Smooth muscle cell (in vitro differentiated cells): ENCODE results near the gene REPIN1. TPM values are rescaled to one million over a fixed set of nuclear protein-coding genes. Genes with fewer than 3 reads are reported as not detected.

Experiments used
- DNase-seq: peaks from one replicate; lab custom pipeline; 2025; ENCODE audit not compliant: unreplicated experiment; lab: John Stamatoyannopoulos, UW
- H2AFZ ChIP-seq: fragments of 200-600 bp; sonication (generic); 2 replicates; pipeline ENCODE4 v1.6.0; 2016; ENCODE audit warnings: antibody characterized with exemption, low read depth, mild to moderate bottlenecking
- H3F3A ChIP-seq: fragments of 200-600 bp; sonication (generic); 2 replicates; pipeline ENCODE4 v1.6.0; 2017; ENCODE audit warnings: antibody characterized with exemption, low read depth
- H3K27ac ChIP-seq: fragments of 200-600 bp; sonication (generic); 2 replicates; pipeline ENCODE4 v1.5.1; 2016; ENCODE audit warnings: low read depth, mild to moderate bottlenecking
- H3K27me3 ChIP-seq: fragments of 200-600 bp; sonication (generic); 2 replicates; pipeline ENCODE4 v1.6.1; 2016; ENCODE audit warnings: low read depth, mild to moderate bottlenecking
- H3K36me3 ChIP-seq: fragments of 200-600 bp; sonication (generic); 2 replicates; pipeline ENCODE4 v1.5.1; 2016; ENCODE audit warnings: low read depth
- H3K4me1 ChIP-seq: fragments of 200-600 bp; sonication (generic); 2 replicates; pipeline ENCODE4 v1.5.1; 2016; ENCODE audit warnings: low read depth
- H3K4me2 ChIP-seq: fragments of 200-600 bp; sonication (generic); 2 replicates; pipeline ENCODE4 v1.6.0; 2016; ENCODE audit warnings: mild to moderate bottlenecking
- H3K4me3 ChIP-seq: fragments of 200-600 bp; sonication (generic); 2 replicates; pipeline ENCODE4 v1.5.1; 2016; ENCODE audit warnings: mild to moderate bottlenecking
- H3K79me2 ChIP-seq: fragments of 200-600 bp; sonication (generic); 2 replicates; pipeline ENCODE4 v1.6.0; 2016; ENCODE audit warnings: low read depth, mild to moderate bottlenecking
- H3K9ac ChIP-seq: fragments of 200-600 bp; sonication (generic); 2 replicates; pipeline ENCODE4 v1.6.0; 2016; ENCODE audit warnings: low read depth
- H3K9me3 ChIP-seq: fragments of 200-600 bp; sonication (generic); replicated peaks from 2 replicates; pipeline ENCODE4 v1.5.1; 2016; ENCODE audit warnings: low read depth
- H4K20me1 ChIP-seq: fragments of 200-600 bp; sonication (generic); 2 replicates; pipeline ENCODE4 v1.6.0; 2016; ENCODE audit warnings: low read depth
- WGBS: methylation state at CpG from one replicate; pipeline ENCODE4 v1.1.7; 2016; ENCODE audit warnings: low lambda C conversion rate; 5-methylcytosine and 5-hydroxymethylcytosine counted together
- polyA plus RNA-seq: library from polyadenylated mRNA; unstranded; fragments of >200 nt; fragmentation: Nextera tagmentation; extraction: Ambion mirVana; gene quantifications from 2 replicates; pipeline ENCODE4 v1.2.1, GENCODE V29; 2016
- total RNA-seq: library from RNA; depleted of rRNA; stranded (reverse); fragments of >200 nt; gene quantifications from 2 replicates; pipeline ENCODE4 v1.2.3, GENCODE V29; 2014
- TF ChIP-seq, protein P1 (sequence below): fragments of 200-600 bp; sonication (generic); IDR thresholded peaks from 2 replicates; pipeline ENCODE4 v1.5.1; 2017; ENCODE audit warnings: borderline replicate concordance, mild to moderate bottlenecking, antibody characterized with exemption; ENCODE audit not compliant: insufficient read depth, poor library complexity, severe bottlenecking

Gene REPIN1
- total and polyA plus RNA-seq, 2 experiments from 2014 or later, result 55.5 to 60.9 TPM

GRCh38 chr7:150401861-150402631 lies 33.4 kb downstream of the REPIN1 start:
- Histone ChIP-seq H3K9ac (no peak overlapping the region), H3K4me1 (peaks cover 46% of the 10 kb centered on the region), H3K79me2 (no peaks in the 10 kb centered on the region), H3K4me3 (no peak overlapping the region), H3K4me2 (no peak overlapping the region), H3F3A (peaks cover 10% of the 10 kb centered on the region), H3K27me3 (no peaks in the 10 kb centered on the region), H3K27ac (no peak overlapping the region), H4K20me1 (no peaks in the 10 kb centered on the region), H3K36me3 (no peaks in the 10 kb centered on the region), H2AFZ (no peak overlapping the region), H3K9me3 (no peaks in the 10 kb centered on the region)
- WGBS, result 61% methylated on average over 7 of the region's 7 CpGs
- no peak for DNase-seq
- TF ChIP-seq, protein P1, sequence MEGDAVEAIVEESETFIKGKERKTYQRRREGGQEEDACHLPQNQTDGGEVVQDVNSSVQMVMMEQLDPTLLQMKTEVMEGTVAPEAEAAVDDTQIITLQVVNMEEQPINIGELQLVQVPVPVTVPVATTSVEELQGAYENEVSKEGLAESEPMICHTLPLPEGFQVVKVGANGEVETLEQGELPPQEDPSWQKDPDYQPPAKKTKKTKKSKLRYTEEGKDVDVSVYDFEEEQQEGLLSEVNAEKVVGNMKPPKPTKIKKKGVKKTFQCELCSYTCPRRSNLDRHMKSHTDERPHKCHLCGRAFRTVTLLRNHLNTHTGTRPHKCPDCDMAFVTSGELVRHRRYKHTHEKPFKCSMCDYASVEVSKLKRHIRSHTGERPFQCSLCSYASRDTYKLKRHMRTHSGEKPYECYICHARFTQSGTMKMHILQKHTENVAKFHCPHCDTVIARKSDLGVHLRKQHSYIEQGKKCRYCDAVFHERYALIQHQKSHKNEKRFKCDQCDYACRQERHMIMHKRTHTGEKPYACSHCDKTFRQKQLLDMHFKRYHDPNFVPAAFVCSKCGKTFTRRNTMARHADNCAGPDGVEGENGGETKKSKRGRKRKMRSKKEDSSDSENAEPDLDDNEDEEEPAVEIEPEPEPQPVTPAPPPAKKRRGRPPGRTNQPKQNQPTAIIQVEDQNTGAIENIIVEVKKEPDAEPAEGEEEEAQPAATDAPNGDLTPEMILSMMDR, result no peak

GRCh38 chr7:150402671-150403321 lies 34.2 kb downstream of the REPIN1 start:
- Histone ChIP-seq H3K4me1 (peaks cover 46% of the 10 kb centered on the region), H3K4me2 (no peak overlapping the region), H3K9ac (no peak overlapping the region), H3K27ac (no peak overlapping the region), H3K36me3 (no peaks in the 10 kb centered on the region), H3K9me3 (no peaks in the 10 kb centered on the region), H3K27me3 (no peaks in the 10 kb centered on the region), H3F3A (peaks cover 10% of the 10 kb centered on the region), H2AFZ (no peak overlapping the region), H3K4me3 (no peak overlapping the region), H3K79me2 (no peaks in the 10 kb centered on the region), H4K20me1 (no peaks in the 10 kb centered on the region)
- 94% methylated on average over 12 of the region's 13 CpGs for WGBS
- TF ChIP-seq, protein P1, result no peak
- DNase-seq, result no peak

DNA sequence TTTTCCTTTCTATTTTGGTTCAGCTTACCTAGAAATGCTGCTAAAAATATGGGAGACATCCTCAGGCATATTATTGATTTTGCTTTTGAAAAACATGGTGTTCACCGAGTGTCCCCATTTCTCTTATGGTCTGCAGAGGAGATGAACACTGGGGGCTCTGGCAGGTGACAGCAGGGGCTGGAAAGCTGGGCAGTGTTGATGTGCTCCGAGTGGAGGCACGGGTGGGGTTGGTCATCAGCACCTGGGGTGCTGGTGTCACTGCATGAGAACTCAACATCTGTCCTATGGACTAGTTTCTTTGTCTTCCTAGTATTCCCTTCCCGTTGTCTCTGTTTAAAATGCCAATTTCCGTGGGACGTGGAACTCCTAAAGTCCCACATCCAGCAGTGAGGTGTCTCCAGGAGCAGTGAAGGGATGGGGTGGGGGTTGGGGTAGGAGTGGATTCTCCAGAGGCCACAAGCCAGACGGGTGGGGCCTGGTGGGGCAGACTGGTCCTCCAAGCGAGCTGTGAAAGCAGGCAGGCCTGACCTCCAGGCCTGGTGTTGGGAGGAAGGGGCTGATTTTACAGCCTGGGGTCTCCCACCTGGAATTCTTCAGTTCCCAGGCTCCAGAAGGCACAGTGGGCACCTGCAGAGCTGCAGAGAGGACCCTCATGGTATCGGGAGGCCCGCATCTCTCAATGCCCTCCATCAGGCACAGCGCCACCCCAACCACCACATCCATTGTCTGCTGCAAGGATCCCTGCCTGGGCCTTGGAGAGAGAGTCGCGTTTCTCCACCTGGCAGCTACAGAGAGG lies 35.0 kb downstream of the REPIN1 start:
- Histone ChIP-seq H3K79me2 (no peaks in the 10 kb centered on the region), H3K27me3 (no peaks in the 10 kb centered on the region), H3K9ac (peak overlapping the region; percentile 76), H2AFZ (peak overlapping the region; percentile 94), H3F3A (peaks cover 10% of the 10 kb centered on the region), H3K36me3 (no peaks in the 10 kb centered on the region), H4K20me1 (no peaks in the 10 kb centered on the region), H3K9me3 (no peaks in the 10 kb centered on the region), H3K4me1 (peaks cover 46% of the 10 kb centered on the region), H3K4me2 (peak overlapping the region; percentile 93), H3K27ac (peak overlapping the region; percentile 73), H3K4me3 (no peak overlapping the region)
- 83% methylated on average over 13 of the region's 13 CpGs for WGBS
- no peak for DNase-seq
- TF ChIP-seq, protein P1, result no peak
